Endothelial cell of umbilical vein (primary cell): ENCODE results near the gene ALDH3B2.
"Not testable (repeated sequence)": the region's sequence is repeated elsewhere in the genome, so short reads cannot be mapped to it uniquely, and the experiment has no call there.

Experiments
- EZH2 ChIP-seq: IDR thresholded peaks from 2 replicates; pipeline ENCODE4 v1.6.1; 2012; ENCODE audit warnings: borderline replicate concordance, low read depth, mild to moderate bottlenecking, moderate library complexity, low read length, inconsistent platforms; ENCODE audit not compliant: severe bottlenecking
- GATA2 ChIP-seq: IDR thresholded peaks from 2 replicates; pipeline ENCODE4 v1.7.0; 2011; ENCODE audit warnings: low read depth, mild to moderate bottlenecking, moderate library complexity, mixed read lengths, low read length; ENCODE audit not compliant: insufficient read length, insufficient read depth
- JUN ChIP-seq: IDR thresholded peaks from 2 replicates; pipeline ENCODE4 v1.6.1; 2011; ENCODE audit warnings: borderline replicate concordance, low read depth; ENCODE audit not compliant: insufficient read length, insufficient read depth
- MYC ChIP-seq: IDR thresholded peaks from one replicate; pipeline ENCODE4 v1.6.1; 2011; ENCODE audit warnings: mild to moderate bottlenecking, low read depth, low read length
- POLR2A ChIP-seq: IDR thresholded peaks from 2 replicates; pipeline ENCODE4 v1.6.1; 2012; ENCODE audit warnings: low read depth, mild to moderate bottlenecking, control low read depth, low read length
- POLR2AphosphoS5 ChIP-seq: IDR thresholded peaks from 2 replicates; pipeline ENCODE4 v1.6.1; 2012; ENCODE audit warnings: low read depth, mild to moderate bottlenecking, control low read depth, low read length, moderate library complexity; ENCODE audit not compliant: insufficient read depth
- TF ChIP-seq, protein P1 (sequence below), 2 donors: IDR thresholded peaks; 1 replicate in 1 of 2; 2 replicates in 1 of 2; pipeline ENCODE4 v1.5.1; 2011; ENCODE audit warnings: low read length in 2 of 2, mild to moderate bottlenecking in 2 of 2, moderate library complexity in 2 of 2, control low read depth in 1 of 2, inconsistent platforms in 1 of 2, low read depth in 1 of 2; ENCODE audit not compliant: insufficient read depth in 1 of 2; ENCODE audit errors: extremely low read depth in 1 of 2
- TF ChIP-seq, protein P2 (sequence below): IDR thresholded peaks from 2 replicates; pipeline ENCODE4 v1.6.1; 2011; ENCODE audit not compliant: insufficient read depth, insufficient read length

DNA sequence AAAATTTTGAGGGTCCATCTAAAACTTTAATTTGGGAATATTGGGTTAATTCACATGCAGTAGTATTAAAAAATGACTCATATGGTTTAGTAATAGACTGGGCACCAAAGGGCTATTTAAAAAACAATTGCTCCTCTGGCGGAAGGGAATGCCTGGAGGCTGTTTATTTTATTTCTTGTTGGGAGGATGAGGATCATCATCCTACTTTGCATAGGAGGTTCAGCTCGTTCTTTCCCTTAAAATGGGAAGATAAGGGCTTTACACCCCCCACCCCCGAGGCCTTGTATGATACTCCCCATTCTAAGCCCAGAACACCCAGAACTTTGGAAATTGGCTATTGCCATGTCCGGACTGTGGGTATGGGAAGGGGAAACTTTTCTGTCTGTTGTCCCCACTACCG, 29.3 kb upstream of the ALDH3B2 start:
- TF ChIP-seq, protein P1, sequence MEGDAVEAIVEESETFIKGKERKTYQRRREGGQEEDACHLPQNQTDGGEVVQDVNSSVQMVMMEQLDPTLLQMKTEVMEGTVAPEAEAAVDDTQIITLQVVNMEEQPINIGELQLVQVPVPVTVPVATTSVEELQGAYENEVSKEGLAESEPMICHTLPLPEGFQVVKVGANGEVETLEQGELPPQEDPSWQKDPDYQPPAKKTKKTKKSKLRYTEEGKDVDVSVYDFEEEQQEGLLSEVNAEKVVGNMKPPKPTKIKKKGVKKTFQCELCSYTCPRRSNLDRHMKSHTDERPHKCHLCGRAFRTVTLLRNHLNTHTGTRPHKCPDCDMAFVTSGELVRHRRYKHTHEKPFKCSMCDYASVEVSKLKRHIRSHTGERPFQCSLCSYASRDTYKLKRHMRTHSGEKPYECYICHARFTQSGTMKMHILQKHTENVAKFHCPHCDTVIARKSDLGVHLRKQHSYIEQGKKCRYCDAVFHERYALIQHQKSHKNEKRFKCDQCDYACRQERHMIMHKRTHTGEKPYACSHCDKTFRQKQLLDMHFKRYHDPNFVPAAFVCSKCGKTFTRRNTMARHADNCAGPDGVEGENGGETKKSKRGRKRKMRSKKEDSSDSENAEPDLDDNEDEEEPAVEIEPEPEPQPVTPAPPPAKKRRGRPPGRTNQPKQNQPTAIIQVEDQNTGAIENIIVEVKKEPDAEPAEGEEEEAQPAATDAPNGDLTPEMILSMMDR (IDR thresholded peaks at IDR 0.05; ENCODE audit: extremely low read depth in 1 of 2, insufficient read depth in 1 of 2, low read depth in 1 of 2, low read length in 2 of 2): not testable (repeated sequence)
- TF ChIP-seq MYC, POLR2AphosphoS5, POLR2A, JUN, EZH2, GATA2: not testable (repeated sequence)
- TF ChIP-seq, protein P2, sequence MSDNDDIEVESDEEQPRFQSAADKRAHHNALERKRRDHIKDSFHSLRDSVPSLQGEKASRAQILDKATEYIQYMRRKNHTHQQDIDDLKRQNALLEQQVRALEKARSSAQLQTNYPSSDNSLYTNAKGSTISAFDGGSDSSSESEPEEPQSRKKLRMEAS: not testable (repeated sequence)
